ENCODE measurements around the gene FBN2. TPM values are rescaled to one million over a fixed set of nuclear protein-coding genes. Genes with fewer than 3 reads are reported as not detected.
"Not testable (repeated sequence)": the region's sequence is repeated elsewhere in the genome, so short reads cannot be mapped to it uniquely, and the experiment has no call there.

The FBN2 gene
- total RNA-seq, 1 donor from 2014 or later: 244 TPM

DNA sequence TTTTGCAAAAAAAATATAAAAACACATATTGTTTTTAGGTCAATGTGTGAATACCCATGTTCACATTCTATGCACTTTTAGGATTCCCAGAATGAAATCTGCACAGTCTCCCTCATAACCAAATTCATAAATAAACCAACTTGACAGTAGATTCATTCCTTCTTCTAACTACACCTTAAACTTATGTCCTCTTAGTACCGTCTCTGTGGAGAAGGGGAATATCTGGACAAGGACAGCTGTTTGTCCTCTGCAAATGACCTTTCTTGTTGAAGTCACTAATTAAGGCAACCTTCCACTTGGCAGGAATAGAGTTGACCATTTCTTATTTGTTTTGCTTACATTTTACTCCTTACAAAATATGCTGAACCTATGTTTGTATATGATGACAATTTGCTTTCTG, 71.1 kb downstream of the FBN2 start:
- H3K27ac Mint-ChIP-seq: no peak overlapping the region
- no peak for TF ChIP-seq CTCF (IDR thresholded peaks at IDR 0.05; ENCODE audit: unreplicated experiment)

DNA sequence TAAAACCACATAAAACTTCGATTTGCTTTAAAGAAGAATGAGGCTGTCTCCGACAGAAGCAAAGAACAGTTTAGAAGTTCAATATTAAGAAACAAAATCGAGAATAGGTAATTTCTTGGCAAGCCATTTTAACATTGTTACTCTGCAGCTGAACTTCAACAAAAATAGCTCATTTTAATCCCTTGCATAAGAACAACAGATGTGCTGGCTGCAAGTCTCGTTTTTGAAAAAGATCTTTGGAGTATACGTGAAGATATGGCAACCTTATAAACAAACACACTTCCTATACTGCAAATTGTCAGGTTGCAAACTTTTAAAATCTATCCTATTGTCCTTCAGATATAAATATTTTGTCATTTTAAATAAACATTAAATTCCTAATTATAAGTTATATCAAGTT, 71.5 kb downstream of the FBN2 start:
- Mint-ChIP-seq H3K27me3 (ENCODE audit: low read depth) (no peaks in the 10 kb centered on the region), H3K27ac (no peak overlapping the region), H3K4me1 (peaks cover 30% of the 10 kb centered on the region), H3K4me3 (no peak overlapping the region), H3K36me3 (peaks cover 31% of the 10 kb centered on the region), H3K9me3 (peaks cover 4% of the 10 kb centered on the region)
- no peak for DNase-seq (ENCODE audit: low spot score in 2 of 2, unreplicated experiment in 2 of 2)
- no peak for TF ChIP-seq CTCF (IDR thresholded peaks at IDR 0.05; ENCODE audit: unreplicated experiment)

More for the DNA sequence above, 71.1 kb downstream of the FBN2 start:
- Mint-ChIP-seq H3K4me3 (no peak overlapping the region), H3K4me1 (peaks cover 30% of the 10 kb centered on the region), H3K27me3 (ENCODE audit: low read depth) (no peaks in the 10 kb centered on the region), H3K9me3 (peaks cover 4% of the 10 kb centered on the region), H3K36me3 (peaks cover 28% of the 10 kb centered on the region)
- no peak for DNase-seq (ENCODE audit: low spot score in 2 of 2, unreplicated experiment in 2 of 2)

GRCh38 chr5:128464596-128464995, 73.4 kb downstream of the FBN2 start:
- Mint-ChIP-seq H3K27me3 (ENCODE audit: low read depth) (no peaks in the 10 kb centered on the region), H3K4me3 (no peak overlapping the region), H3K27ac (no peak overlapping the region), H3K36me3 (peaks cover 40% of the 10 kb centered on the region), H3K4me1 (peaks cover 16% of the 10 kb centered on the region), H3K9me3 (peaks cover 21% of the 10 kb centered on the region)
- no peak for DNase-seq (ENCODE audit: low spot score in 2 of 2, unreplicated experiment in 2 of 2)
- no peak for TF ChIP-seq CTCF (IDR thresholded peaks at IDR 0.05; ENCODE audit: unreplicated experiment)

- no peak for TF ChIP-seq CTCF (IDR thresholded peaks at IDR 0.05; ENCODE audit: unreplicated experiment)
- Mint-ChIP-seq H3K36me3 (peaks cover 44% of the 10 kb centered on the region), H3K27me3 (ENCODE audit: low read depth) (no peaks in the 10 kb centered on the region), H3K27ac (peak overlapping the region; percentile 40), H3K4me1 (peaks cover 16% of the 10 kb centered on the region), H3K4me3 (no peak overlapping the region), H3K9me3 (peaks cover 29% of the 10 kb centered on the region)
- DNase-seq (ENCODE audit: low spot score in 2 of 2, unreplicated experiment in 2 of 2): no peak
Measured at GRCh38 chr5:128462330-128462729, 75.7 kb downstream of the FBN2 start.

DNA sequence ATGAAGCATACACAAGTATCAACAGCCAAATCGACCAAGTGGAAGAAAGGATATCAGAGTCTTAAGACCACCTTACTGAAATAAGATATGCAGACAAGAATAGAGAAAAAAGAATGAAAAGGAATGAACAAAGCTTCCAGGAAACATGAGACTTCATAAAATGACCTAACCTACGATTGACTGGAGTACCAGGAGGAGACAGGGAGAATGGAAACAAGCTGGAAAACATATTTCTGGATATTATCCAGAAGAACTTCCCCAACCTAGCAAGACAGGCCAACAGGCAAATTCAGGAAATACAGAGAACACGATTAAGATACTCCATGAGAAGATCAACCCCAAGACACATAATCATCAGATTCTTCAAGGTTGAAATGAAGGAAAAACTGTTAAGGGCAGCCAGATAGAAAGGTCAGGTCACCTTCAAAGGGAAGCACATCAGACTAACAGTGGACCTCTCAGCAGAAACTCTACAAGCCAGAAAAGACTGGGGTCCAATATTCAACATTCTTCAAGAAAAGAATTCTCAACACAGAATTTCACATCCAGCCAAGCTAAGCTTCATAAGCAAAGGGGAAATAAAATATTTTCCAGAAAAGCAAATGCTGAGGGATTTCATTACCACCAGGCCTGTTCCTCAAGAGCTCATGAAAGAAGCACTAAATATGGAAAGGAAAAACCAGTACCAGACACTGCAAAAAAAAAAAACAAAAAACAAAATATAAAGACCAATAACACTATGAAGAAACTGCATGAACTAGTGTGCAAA, 80.7 kb downstream of the FBN2 start:
- DNase-seq (ENCODE audit: low spot score in 2 of 2, unreplicated experiment in 2 of 2); H3K27me3 Mint-ChIP-seq (ENCODE audit: low read depth); H3K4me3 Mint-ChIP-seq: not testable (repeated sequence)
- peaks cover 29% of the 10 kb centered on the region for H3K9me3 Mint-ChIP-seq
- H3K4me1 Mint-ChIP-seq: peaks cover 15% of the 10 kb centered on the region
- peaks cover 53% of the 10 kb centered on the region for H3K36me3 Mint-ChIP-seq
- peak overlapping the region; percentile 17 for H3K27ac Mint-ChIP-seq

DNA sequence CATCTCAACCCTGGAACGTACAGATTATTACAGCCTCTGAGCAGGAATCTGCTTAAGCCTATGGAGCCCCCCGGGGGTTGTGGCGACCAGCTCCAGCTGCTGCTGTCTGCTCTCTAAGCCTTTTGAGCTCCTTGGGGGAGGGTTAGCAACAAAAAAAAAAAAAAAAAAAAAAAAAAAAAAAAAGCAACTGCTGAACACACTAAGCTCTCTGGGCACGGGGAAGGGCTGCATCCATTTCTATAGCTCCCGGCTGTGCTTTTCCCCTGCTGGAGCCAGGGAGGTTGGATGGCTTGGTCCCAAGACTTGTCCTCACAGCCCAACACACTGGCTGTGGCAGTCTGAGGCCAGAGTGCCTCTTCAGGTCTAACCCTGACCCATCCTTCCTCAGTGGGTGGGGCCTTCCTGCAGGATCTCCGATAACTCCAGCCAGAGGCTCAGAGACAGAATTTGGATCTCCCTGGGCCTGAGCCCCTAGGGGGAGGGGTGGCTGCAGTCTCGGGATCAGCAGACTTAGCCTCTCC, 82.1 kb downstream of the FBN2 start:
- no peak for DNase-seq (ENCODE audit: low spot score in 2 of 2, unreplicated experiment in 2 of 2)
- Mint-ChIP-seq H3K4me3 (no peak overlapping the region), H3K27me3 (ENCODE audit: low read depth) (no peaks in the 10 kb centered on the region), H3K27ac (no peak overlapping the region), H3K9me3 (peaks cover 29% of the 10 kb centered on the region), H3K4me1 (peaks cover 10% of the 10 kb centered on the region), H3K36me3 (peaks cover 48% of the 10 kb centered on the region)
- TF ChIP-seq CTCF (IDR thresholded peaks at IDR 0.05; ENCODE audit: unreplicated experiment): no peak
